Left kidney (tissue), 8 donors: ENCODE results near the gene OR2T29. TPM values are rescaled to one million over a fixed set of nuclear protein-coding genes. Genes with fewer than 3 reads are reported as not detected.
"Not testable (repeated sequence)": the region's sequence is repeated elsewhere in the genome, so short reads cannot be mapped to it uniquely, and the experiment has no call there.

Source experiments
- DNase-seq: peaks from one replicate; pipeline ENCODE4 v3.0.0-alpha.2; 2013
- long read RNA-seq, 8 donors: transcript quantifications; one replicate each; lab custom pipeline, GENCODE V29; 2026
- polyA plus RNA-seq: library from polyadenylated mRNA; unstranded; fragments of 120-200 nt; gene quantifications from one replicate; pipeline ENCODE4 v1.2.1, GENCODE V29; 2013; ENCODE audit not compliant: insufficient read length

OR2T29 gene, protein sequence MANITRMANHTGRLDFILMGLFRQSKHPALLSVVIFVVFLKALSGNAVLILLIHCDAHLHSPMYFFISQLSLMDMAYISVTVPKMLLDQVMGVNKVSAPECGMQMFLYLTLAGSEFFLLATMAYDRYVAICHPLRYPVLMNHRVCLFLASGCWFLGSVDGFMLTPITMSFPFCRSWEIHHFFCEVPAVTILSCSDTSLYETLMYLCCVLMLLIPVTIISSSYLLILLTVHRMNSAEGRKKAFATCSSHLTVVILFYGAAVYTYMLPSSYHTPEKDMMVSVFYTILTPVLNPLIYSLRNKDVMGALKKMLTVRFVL
- not detected for polyA plus RNA-seq
- long read RNA-seq, donor 1: 0 reads
- long read RNA-seq, donor 2: 0 reads
- long read RNA-seq, donor 3: 0 reads
- long read RNA-seq, donor 4: 0 reads
- long read RNA-seq, donor 5: 0 reads
- long read RNA-seq, donor 6: 0 reads
- long read RNA-seq, donor 7: 0 reads
- long read RNA-seq, donor 8: 0 reads

DNA sequence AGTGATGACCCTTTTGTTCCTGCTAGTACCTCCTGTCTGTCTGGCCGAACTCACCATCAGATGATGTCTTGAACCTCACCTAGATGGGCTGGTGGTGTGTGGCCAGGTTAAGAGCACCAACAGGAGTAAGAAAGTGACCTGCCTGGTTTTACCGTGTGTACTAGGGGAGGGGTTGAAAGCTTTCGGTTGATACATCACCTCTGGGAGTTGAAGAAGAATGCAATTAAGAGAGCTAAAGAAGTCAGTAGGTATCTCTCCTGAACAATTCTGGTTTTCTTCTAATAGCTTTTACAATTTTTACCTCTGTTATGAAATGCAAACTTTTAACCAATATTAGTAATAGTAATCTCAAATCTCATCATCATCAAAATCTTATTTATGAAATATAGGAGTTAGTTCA, at the start of gene OR2T29:
OR2T29 (minus strand) TSS at position 101 of the 400 bp plus-strand sequence. CDS start 3,281 bp downstream, outside the sequence.
- not testable (repeated sequence) for DNase-seq

DNA sequence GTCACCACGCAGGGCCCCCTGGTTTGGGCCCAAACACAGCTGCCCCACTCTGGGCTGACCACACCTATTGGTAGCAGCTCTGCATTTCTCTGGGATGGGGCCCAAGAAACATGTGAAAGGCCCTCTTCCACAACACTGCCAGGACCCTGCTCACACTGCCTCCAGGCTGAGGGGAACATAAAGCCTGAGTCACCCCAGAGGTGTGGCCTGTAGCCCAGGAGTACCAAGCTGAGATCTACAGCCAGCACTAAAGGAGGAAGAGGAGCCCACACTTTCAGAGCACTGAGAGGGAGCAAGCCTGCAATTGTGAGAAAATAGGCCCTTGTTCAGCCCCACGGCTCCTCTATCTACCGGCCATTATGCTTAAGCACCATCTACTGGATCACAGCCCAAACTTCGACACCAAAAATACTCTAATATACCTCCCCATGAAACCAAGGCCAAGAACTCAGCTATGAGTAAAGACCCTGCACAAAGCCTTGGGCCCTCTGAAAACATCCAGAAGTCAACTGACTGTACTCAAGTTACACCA, 49.4 kb upstream of the OR2T29 start:
- no peak for DNase-seq

DNA sequence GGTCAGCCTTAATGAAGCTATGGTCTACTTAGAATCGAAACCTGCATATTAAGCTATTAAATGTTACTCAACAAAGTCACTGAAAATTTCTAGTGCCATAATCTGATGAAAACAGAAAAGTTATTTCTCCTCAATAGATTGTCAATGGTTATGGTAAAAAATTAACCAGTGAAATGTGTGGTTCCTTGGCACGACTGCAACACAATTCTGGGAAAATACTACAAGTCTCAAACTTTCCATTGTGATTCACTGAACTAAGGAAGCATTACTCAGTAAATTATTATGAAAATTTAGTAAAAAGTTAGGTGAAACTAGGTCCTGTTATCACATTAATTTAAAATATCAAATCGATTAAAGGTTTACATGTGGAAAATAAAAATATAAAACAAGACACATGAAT, 47.7 kb upstream of the OR2T29 start:
- no peak for DNase-seq

DNA sequence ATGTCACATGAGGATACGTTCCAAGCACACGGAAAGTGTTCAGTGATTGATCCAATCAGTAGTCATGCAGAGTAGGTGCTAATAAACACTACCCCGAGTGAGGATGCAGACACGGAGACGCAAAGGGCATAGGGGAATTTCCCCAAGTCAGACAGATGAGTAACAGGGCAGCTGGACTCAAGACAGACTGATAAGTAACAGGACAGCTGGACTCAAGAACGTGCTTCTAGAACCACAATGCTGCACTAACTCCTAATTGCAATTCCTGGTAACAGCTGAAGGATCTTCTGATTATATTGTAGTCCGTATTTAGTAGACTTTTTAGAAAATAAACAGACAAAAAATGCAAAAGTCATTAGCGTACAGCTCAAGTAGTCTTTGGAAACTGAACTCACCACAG, 36.8 kb upstream of the OR2T29 start:
- no peak for DNase-seq

DNA sequence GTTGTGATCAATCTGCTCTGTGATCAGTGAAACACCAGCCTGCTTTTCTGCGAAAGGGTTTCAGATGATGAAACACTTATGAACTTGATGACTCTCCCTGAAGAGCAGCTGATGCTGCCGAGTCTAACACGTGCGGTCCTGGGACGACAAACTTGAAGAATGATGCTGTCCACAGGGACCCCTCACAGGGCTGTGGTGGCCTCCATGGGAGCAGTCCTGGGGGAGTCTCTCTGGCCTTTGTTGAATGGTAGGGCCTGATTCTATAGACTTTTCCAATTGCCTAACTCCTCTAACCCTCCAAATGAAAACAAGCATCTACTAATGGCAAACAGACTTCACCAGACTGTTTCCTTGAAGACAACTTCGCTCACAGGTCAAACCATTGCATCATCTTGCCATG, 35.0 kb upstream of the OR2T29 start, which contains the start of gene OR2T10:
OR2T10 (minus strand) TSS at position 112 of the 400 bp plus-strand sequence. CDS start 3,932 bp downstream, outside the sequence.
- no peak for DNase-seq

DNA sequence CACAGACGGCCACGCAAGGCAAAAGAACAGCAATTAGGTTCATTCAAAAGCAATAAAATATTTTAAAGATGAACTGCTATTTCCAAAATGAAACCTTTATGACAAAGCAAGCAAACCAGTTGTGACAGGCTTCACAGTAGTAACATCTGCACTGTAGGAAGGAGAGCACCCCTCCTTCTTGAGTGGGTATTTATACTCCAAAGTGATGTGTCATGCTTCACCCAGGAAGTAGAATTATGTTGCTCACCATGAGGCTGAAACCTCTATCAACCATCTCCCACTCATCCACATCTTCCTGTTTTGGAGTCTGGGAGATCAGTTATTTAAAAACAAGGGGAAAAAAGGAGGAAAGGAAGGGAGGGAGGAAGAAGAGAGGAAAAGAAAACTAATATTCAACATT, 34.0 kb upstream of the OR2T29 start:
- DNase-seq: no peak

DNA sequence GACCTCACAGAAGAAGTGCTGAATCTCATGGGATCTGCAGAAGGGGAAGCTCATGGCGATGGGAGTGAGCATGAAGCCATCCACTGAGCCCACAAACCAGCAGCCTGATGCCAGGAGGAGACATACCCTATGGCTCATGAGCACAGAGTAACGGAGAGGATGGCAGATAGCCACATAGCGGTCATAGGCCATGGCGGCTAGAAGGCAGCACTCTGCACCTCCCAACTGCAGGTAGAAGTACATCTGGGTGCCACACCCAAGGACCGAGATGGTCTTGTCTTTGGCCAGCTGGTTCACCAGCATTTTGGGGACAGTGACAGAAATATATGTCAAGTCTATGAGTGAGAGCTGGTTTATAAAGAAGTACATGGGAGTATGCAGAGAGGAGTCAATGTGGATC, 30.7 kb upstream of the OR2T29 start:
- no peak for DNase-seq

DNA sequence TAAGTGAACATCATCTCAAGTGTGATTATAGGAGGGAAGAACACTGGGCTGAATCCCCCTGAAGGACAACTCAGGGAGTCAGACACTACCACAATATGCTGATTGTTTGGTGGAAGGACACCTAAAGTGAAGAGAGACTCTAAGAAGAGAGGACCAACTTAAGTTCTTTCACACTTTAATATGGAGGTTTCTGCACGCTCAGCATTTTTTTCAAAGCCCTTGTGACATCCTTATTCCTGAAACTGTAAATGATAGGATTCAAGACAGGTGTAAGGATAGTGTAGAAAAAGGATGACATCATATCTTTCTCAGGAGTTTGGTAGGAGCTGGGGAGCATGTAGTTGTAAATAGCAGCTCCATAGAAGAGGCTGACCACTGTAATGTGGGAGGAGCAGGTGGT, 30.1 kb upstream of the OR2T29 start:
- no peak for DNase-seq

DNA sequence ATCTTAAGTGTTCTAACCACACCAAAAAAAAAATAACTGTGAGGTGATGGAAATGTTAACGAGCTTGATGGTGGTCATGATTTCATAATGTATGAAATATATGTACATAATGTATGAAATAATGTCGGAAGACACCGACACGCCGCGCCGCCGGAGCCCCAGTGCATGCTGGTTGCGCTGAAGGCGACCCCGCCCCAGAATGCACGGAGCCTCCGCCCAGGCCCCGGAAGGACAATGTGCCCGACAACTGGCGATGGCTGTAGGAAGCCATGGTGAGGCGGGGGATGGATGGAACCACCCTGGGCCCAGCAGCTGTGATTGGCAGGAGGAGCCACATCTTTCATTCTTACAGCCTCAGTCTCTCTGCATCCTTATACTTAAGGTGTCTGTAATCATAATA, 27.5 kb upstream of the OR2T29 start:
- DNase-seq: no peak

DNA sequence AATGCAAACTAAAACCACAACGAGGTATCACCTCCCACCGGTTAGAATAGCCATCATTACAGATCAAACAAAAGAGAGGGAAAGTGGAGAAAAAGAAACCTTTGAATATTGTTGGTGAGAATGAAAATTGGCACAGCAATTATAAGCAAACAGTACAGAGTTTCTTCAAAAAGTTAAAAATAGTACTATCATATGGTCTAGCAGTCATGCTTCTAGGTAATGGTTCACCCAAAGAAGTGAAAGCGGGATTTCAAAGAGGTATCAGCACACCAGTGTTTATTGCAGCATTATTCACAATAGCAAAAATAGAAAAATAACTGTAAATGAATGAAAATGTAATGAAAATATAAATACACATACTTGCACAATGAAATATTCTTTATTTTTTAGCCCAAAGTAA, 26.8 kb upstream of the OR2T29 start:
- DNase-seq: no peak

DNA sequence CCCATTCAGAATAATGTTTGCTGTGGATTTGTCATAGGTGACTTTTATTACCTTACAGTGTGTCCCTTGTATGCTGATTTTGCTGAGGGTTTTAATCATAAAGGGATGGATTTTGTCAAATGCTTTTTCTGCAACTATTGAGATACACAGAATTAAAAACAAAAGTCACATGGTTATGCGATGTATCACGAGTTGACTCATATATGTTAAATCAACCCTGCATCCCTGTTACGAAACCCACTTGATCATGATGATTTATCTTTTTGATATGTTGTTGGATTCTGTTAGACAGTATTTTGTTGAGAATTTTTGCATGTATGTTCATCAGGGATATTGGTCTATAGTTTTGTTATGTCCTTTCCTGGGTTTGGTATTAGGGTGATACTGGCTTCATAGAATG, 22.7 kb upstream of the OR2T29 start:
- no peak for DNase-seq

DNA sequence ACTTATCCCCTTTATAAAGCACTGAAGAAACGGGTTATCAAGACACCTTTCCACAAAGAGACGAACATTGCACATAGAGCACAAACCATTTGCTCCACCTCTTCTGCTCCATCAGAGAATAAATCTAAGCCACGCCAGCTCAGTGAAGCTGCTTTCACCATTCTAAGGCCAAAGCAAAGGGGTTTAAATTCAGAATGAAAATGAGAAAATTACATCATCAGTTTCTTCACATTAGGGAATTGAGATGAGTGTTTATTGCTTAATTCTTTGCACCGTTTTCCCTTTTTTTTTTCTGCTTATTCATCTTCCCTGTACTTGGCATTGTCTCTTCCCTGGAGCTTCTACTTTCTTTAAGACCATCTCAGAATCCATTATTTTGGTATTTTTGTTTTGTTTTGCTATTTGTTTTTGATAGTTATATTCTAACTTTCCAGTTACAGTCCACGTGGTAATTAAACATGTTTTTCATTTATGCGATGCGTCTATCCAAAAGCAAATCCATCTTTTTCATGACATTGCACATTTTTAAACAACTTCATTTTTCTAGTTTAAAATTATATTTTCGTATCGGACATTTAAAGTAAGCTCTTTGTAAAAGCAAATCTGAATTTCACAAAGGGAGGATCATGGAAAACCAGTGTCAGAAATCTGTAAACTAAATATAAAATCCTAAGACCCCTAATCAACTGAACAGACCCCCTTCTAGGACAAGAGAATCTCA, 13.8 kb upstream of the OR2T29 start:
- DNase-seq: no peak

DNA sequence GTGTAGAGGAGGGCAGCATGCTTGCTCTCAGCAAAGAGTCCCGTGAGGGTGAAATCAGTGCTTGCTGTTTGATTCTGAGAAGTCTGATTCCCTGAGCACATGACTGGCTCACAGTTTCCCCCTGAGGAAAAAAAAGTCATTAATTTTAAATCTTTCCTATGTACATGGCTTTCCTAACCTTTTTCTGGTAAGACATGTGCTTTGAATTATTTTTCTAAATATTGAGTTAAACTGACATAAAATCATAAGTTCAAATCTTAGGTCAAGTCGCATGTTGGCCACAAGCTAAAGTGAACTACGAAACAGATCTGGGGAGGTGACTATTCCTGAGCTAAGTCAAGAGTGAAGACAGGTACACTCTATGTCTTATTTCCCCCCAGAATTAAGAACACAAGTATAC, 12.1 kb upstream of the OR2T29 start, which contains the start of gene OR2T34:
OR2T34 (minus strand) TSS at position 101 of the 400 bp plus-strand sequence; CDS start at position 101, 0 bp downstream.
- not testable (repeated sequence) for DNase-seq

DNA sequence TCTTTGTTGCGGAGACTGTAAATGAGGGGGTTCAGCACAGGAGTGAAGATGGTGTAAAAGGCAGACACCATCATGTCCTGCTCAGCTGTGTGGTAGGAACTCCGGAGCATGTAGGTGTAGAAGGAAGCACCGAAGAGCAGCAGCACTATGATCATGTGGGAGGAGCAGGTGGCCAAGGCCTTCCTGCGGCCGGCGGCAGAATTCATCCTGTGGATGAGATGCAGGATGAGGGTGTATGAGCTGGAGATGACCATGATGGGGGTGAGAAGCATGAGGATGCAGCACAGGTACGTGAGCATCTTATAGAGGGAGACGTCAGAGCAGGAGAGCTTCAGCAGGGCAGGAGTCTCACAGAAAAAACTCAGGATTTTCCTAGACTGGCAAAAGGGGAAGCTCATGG, 11.3 kb upstream of the OR2T29 start:
- not testable (repeated sequence) for DNase-seq

DNA sequence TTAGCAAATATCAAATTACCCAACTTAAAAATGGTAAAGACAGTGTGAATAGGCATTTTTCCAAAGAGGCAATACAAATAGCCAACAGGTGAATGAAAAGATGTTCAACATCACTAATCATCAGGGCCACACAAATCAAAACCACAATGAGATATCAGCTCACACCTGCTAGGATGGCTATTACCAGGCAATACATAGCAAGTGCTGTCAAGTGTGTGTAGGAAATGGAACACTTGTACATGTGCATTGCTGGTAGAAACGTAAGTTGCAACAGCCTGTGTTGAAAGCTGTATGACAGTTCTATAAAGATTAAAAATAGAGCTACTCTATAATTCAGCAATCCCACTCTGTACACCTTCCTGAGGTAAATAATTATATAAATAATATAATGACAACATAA, 9.5 kb upstream of the OR2T29 start:
- not testable (repeated sequence) for DNase-seq

DNA sequence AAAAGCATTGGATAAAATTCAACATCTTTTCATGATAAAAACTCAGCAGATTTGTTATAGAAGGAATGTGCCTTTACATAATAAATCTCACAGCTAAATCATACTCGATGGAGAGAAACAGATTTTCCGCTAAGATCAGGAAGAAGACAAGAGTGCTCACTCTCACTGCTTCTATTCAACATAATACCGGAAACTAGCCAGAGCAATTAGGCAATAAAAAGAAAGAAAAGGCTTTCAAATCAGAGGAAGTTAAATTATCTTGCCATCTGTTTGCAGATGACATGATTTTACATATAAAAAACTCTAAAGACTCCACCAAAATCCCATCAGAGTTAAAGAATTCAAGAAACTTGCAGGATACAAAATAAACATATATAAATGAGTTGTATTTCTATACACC, 8.2 kb upstream of the OR2T29 start:
- not testable (repeated sequence) for DNase-seq

DNA sequence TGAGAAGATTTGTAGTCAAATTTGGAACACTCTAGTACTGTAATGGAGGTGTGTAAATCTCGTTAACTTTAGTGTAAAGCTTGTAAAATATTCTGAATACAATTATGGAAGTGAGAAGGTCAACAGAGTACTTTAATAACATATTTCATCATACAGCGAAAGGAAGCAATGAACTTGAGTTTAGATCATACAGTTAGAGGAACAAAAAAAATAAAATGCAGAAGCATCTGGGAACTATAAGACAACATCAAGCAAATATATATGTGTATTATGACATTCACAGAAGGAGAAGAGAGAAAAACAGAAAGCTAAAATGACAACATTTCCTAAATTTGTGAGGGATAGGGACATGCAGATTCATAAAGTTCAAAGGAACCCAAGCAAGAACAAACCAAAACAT, 6.5 kb upstream of the OR2T29 start:
- not testable (repeated sequence) for DNase-seq

DNA sequence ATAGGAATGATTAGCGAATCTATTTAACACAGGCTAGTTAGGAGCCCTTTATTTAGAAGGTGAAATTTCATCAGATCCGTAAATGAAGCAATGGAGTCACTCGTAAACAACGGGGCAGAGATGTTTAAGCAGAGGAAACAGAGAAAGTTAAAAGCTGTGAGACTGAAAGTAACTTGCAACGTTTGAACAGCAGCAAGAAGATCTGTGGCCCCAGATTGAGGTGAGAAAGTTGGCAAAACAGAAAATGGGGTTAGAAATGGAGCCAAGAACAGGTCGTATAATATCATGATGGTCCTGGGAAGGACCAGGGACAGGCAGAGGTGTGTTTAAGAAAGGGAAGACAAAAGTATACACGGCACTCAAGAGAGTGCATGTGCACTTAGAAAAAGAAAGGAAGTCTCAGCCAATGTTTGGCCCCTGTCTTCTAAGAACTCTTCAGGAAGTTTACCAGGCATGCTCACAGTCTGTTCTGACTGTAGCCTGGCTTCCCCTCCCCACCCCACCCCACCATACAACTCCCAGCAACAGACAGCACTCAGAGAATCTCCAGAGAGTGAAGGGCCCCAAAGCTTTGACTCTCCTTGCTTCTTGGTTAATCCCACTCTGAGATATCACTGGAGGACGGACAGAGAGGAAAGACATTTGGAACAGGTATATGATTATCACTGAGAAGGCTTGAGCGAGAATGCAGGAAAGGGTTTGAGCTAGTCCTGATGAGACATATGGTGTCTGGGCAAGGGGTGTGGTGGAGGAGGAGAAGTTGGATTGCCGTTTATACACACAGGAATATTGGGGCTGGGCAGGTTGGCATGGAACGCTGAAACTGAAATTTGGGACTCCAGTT, 3.2 kb upstream of the OR2T29 start:
- not testable (repeated sequence) for DNase-seq

DNA sequence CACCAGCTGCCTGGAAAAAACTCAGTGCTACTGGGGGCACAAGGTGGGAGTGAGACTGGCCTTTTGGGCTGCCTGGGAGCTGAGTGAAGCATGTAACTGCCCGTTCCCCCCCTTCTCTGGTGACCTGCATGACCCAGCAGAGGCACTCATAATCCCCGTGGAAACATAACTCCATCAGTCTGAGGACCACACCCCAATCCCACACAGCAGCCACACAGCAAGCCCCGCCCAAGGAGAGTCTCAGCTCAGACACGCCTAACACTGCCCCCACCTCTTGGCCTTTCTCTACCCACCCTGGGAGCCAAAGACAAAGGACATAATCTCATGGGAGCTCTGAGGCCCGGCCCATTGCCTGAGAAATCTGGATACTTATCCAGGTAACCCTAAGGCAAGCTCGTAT, 11.5 kb downstream of the OR2T29 start:
- not testable (repeated sequence) for DNase-seq

DNA sequence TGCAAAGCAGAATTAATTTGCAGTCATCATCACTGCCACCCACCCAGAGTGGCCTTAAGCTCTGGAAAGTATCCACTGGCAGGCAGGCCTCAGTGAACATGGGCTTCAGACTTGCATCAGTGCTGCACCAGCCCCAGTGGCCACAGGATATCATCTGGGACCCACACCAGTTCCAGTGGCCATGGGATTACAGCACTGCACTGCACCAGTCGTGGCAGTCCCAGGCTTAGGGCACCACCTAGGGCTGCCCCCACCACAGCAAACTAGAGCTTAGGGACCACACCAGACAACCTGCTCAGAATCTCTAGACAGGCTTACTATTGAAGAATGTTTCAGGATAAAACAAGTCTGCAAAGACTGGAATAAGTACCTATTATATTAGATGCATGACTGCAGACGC, 15.2 kb downstream of the OR2T29 start:
- not testable (repeated sequence) for DNase-seq

DNA sequence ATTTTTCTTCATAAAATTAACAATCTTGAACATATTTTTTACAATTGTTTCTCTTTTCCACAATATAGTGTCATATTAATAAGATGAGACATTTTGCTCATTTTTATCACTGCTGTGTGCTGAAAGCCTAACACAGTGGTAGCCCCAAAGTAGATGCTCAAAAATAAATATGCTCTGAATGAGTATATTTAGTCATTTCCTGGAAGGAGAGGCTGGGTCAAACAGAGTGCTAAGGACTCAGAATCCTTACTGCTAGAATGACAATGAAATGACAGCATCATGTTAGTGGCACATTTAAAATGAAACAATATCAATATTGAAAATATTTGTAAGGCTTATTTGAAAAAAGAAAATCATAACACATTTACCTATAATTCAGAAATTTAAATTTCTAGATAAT, 25.1 kb downstream of the OR2T29 start:
- DNase-seq: not testable (repeated sequence)

DNA sequence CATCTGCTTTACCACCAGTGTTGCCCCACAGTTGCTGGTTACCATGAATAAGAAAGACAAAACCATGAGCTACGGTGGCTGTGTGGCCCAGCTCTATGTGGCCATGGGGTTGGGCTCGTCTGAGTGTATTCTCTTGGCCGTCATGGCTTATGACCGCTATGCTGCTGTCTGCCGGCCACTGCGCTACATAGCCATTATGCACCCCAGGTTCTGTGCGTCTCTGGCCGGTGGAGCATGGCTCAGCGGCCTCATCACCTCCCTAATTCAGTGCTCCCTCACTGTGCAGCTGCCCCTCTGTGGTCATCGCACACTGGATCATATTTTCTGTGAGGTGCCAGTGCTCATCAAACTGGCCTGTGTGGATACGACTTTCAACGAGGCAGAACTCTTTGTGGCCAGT, 40.7 kb downstream of the OR2T29 start:
- no peak for DNase-seq
